HEK293 (cell line): Measurements from ENCODE around the gene DENND1C.

ENCODE experiments used
- CTCF ChIP-seq: fragments of 450-650 bp; formaldehyde crosslinking; IDR thresholded peaks from 2 replicates; pipeline ENCODE4 v1.5.1; 2016; ENCODE audit warnings: missing biosample characterization, missing genetic modification characterization
- MYNN ChIP-seq: fragments of 450-650 bp; formaldehyde crosslinking; IDR thresholded peaks from 2 replicates; pipeline ENCODE4 v1.5.1; 2016; ENCODE audit warnings: missing biosample characterization, missing genetic modification characterization, borderline replicate concordance
- REST ChIP-seq: fragments of 450-650 bp; formaldehyde crosslinking; IDR thresholded peaks from 2 replicates; pipeline ENCODE4 v1.5.1; 2016; ENCODE audit warnings: missing biosample characterization, missing genetic modification characterization
- YY1 ChIP-seq: fragments of 450-650 bp; formaldehyde crosslinking; IDR thresholded peaks from 2 replicates; pipeline ENCODE4 v1.5.1; 2018; ENCODE audit warnings: missing biosample characterization, missing genetic modification characterization
- ZNF121 ChIP-seq: fragments of 450-650 bp; formaldehyde crosslinking; IDR thresholded peaks from 2 replicates; pipeline ENCODE4 v1.5.1; 2016; ENCODE audit warnings: missing biosample characterization, missing genetic modification characterization
- ZNF398 ChIP-seq: fragments of 450-650 bp; formaldehyde crosslinking; IDR thresholded peaks from 2 replicates; pipeline ENCODE4 v1.5.1; 2017; ENCODE audit warnings: missing biosample characterization, missing genetic modification characterization
- ZNF561 ChIP-seq: fragments of 450-650 bp; IDR thresholded peaks from 2 replicates; pipeline ENCODE4 v1.5.1; 2018; ENCODE audit warnings: missing biosample characterization, missing genetic modification characterization, borderline replicate concordance
- ZNF580 ChIP-seq: fragments of 450-650 bp; formaldehyde crosslinking; IDR thresholded peaks from 2 replicates; pipeline ENCODE4 v1.5.1; 2016; ENCODE audit warnings: missing biosample characterization, missing genetic modification characterization
- ZNF660 ChIP-seq: fragments of 450-650 bp; IDR thresholded peaks from 2 replicates; pipeline ENCODE4 v1.5.1; 2018; ENCODE audit warnings: missing biosample characterization, mild to moderate bottlenecking, missing genetic modification characterization
- ZNF677 ChIP-seq: fragments of 450-650 bp; IDR thresholded peaks from 2 replicates; pipeline ENCODE4 v1.5.0; 2018; ENCODE audit warnings: missing biosample characterization, mild to moderate bottlenecking, missing genetic modification characterization, moderate library complexity
- ZNF747 ChIP-seq: fragments of 450-650 bp; formaldehyde crosslinking; IDR thresholded peaks from 2 replicates; pipeline ENCODE4 v1.5.1; 2016; ENCODE audit warnings: missing biosample characterization, missing genetic modification characterization

- no peak for TF ChIP-seq ZNF580 (tag by site-specific recombination)
- TF ChIP-seq ZNF561 (tag by site-specific recombination): no peak
- no peak for TF ChIP-seq MYNN
- no peak for TF ChIP-seq ZNF677 (tag by site-specific recombination)
- TF ChIP-seq ZNF398 (tag by site-specific recombination): no peak
- no peak for TF ChIP-seq CTCF (tag by site-specific recombination)
- no peak for TF ChIP-seq REST (tag by site-specific recombination)
- no peak for TF ChIP-seq YY1
- no peak for TF ChIP-seq ZNF747
- no peak for TF ChIP-seq ZNF660 (tag by site-specific recombination)
- no peak for TF ChIP-seq ZNF121 (tag by site-specific recombination)
These were observed 55.6 kb downstream of the DENND1C start for GRCh38 chr19:6425732-6426620.
